Neural crest cell (in vitro differentiated cells): Measurements from ENCODE around the gene MEGF8. TPM values are rescaled to one million over a fixed set of nuclear protein-coding genes. Genes with fewer than 3 reads are reported as not detected.
A peak's percentile ranks its signal among the peaks of the same experiment; 100 is the strongest.

Experiments used
- DNase-seq: peaks from one replicate; pipeline ENCODE4 v3.0.0; 2021; ENCODE audit warnings: low read depth, mixed read lengths, low spot score
- H3K27ac Mint-ChIP-seq: one replicate; pipeline ENCODE4 v1.8.0; 2021; ENCODE audit warnings: mild to moderate bottlenecking, mixed read lengths; ENCODE audit not compliant: unreplicated experiment
- H3K27me3 Mint-ChIP-seq: 2 replicates; pipeline ENCODE4 v1.8.0; 2021; ENCODE audit warnings: low read depth, mild to moderate bottlenecking, mixed read lengths
- H3K36me3 Mint-ChIP-seq: 2 replicates; pipeline ENCODE4 v1.8.0; 2021; ENCODE audit warnings: low read depth, mild to moderate bottlenecking, mixed read lengths
- H3K4me1 Mint-ChIP-seq: 2 replicates; pipeline ENCODE4 v1.8.0; 2021; ENCODE audit warnings: mixed read lengths
- H3K4me3 Mint-ChIP-seq: one replicate; pipeline ENCODE4 v1.8.0; 2021; ENCODE audit warnings: mild to moderate bottlenecking, mixed read lengths
- H3K9me3 Mint-ChIP-seq: 2 replicates; pipeline ENCODE4 v1.8.0; 2021; ENCODE audit warnings: mixed read lengths
- CTCF ChIP-seq: fragments of 200-600 bp; sonication (generic); conservative IDR thresholded peaks from 2 replicates; pipeline ENCODE4 v1.5.0; 2021; ENCODE audit warnings: antibody characterized with exemption, mild to moderate bottlenecking
- total RNA-seq: library from RNA; stranded (reverse); gene quantifications from 2 replicates; pipeline ENCODE4 v1.2.1, GENCODE V29; 2021

Gene MEGF8
- total RNA-seq, 1 donor from 2014 or later = 39.2 TPM

- H3K36me3 Mint-ChIP-seq = peaks cover 5% of the 10 kb centered on the region
- no peaks in the 10 kb centered on the region for H3K9me3 Mint-ChIP-seq
Observed at GRCh38 chr19:42291435-42291810, 34.0 kb upstream of the MEGF8 start.

GRCh38 chr19:42292042-42292960 is 33.1 kb upstream of the MEGF8 start:
- Mint-ChIP-seq H3K27me3 (peaks cover 4% of the 10 kb centered on the region), H3K4me1 (peaks cover 8% of the 10 kb centered on the region), H3K4me3 (peak overlapping the region; percentile 3), H3K9me3 (no peaks in the 10 kb centered on the region), H3K36me3 (peaks cover 9% of the 10 kb centered on the region), H3K27ac (no peak overlapping the region)
- no peak for TF ChIP-seq CTCF
- no peak for DNase-seq

More at GRCh38 chr19:42291435-42291810, 34.0 kb upstream of the MEGF8 start:
- TF ChIP-seq CTCF = no peak
- Mint-ChIP-seq H3K4me1 (peaks cover 8% of the 10 kb centered on the region), H3K27me3 (peaks cover 2% of the 10 kb centered on the region), H3K27ac (peak overlapping the region; percentile 10), H3K4me3 (peak overlapping the region; percentile 3)
- no peak for DNase-seq

- Mint-ChIP-seq H3K9me3 (no peaks in the 10 kb centered on the region), H3K36me3 (peaks cover 9% of the 10 kb centered on the region)
- DNase-seq = no peak
Observed at GRCh38 chr19:42292963-42293362, 32.5 kb upstream of the MEGF8 start.

GRCh38 chr19:42293540-42293939 is 31.9 kb upstream of the MEGF8 start:
- H3K4me1 Mint-ChIP-seq = peaks cover 8% of the 10 kb centered on the region
- H3K27ac Mint-ChIP-seq = no peak overlapping the region
- H3K27me3 Mint-ChIP-seq = peaks cover 4% of the 10 kb centered on the region
- H3K4me3 Mint-ChIP-seq = peak overlapping the region; percentile 44
- no peak for TF ChIP-seq CTCF
- H3K36me3 Mint-ChIP-seq = peaks cover 9% of the 10 kb centered on the region
- no peak for DNase-seq
- no peaks in the 10 kb centered on the region for H3K9me3 Mint-ChIP-seq

More at GRCh38 chr19:42292963-42293362, 32.5 kb upstream of the MEGF8 start:
- H3K27ac Mint-ChIP-seq = no peak overlapping the region
- peaks cover 4% of the 10 kb centered on the region for H3K27me3 Mint-ChIP-seq
- H3K4me1 Mint-ChIP-seq = peaks cover 8% of the 10 kb centered on the region
- peak overlapping the region; percentile 44 for H3K4me3 Mint-ChIP-seq
- TF ChIP-seq CTCF = no peak

- DNase-seq = no peak
- no peak for TF ChIP-seq CTCF
- Mint-ChIP-seq H3K4me3 (peak overlapping the region; percentile 44), H3K27me3 (peaks cover 4% of the 10 kb centered on the region), H3K36me3 (peaks cover 9% of the 10 kb centered on the region), H3K27ac (no peak overlapping the region), H3K9me3 (no peaks in the 10 kb centered on the region), H3K4me1 (peaks cover 8% of the 10 kb centered on the region)
Observed at GRCh38 chr19:42293948-42294347, 31.5 kb upstream of the MEGF8 start.
